Spleen (tissue), 7 donors: ENCODE data around the gene CRB3.
"Not testable (repeated sequence)": the region's sequence is repeated elsewhere in the genome, so short reads cannot be mapped to it uniquely, and the experiment has no call there.

Source experiments
- CTCF ChIP-seq, 11 experiments: fragments of 200-600 bp in 7 of 11; fragments of 450-650 bp in 4 of 11; sonication (generic) in 4 of 11; IDR thresholded peaks in 8 of 11; conservative IDR thresholded peaks in 3 of 11; 1 replicate in 7 of 11; 2 replicates in 4 of 11; pipeline versions ENCODE4 v1.4.0 to v1.8.0; 2016 to 2021; ENCODE audit warnings: antibody characterized with exemption in 11 of 11, inconsistent platforms in 4 of 11, mild to moderate bottlenecking in 1 of 11
- POLR2A ChIP-seq, 3 donors: fragments of 450-650 bp; IDR thresholded peaks; one replicate each; pipeline ENCODE4 v1.5.1; 2017; ENCODE audit warnings: antibody characterized with exemption in 3 of 3, mild to moderate bottlenecking in 1 of 3
- POLR2AphosphoS5 ChIP-seq, 3 donors: sonication (generic); formaldehyde crosslinking; IDR thresholded peaks; one replicate each; pipeline ENCODE4 v1.5.1; 2017; ENCODE audit warnings: antibody characterized with exemption in 3 of 3
- donor health status: DM: no; HTN: no; CAD: no; lungs with moderate emphysema.
- donor health status: DM: no; HTN: no; CAD: no.
- donor health status: DM: no; HTN: no; CAD: no.

- TF ChIP-seq CTCF (IDR thresholded peaks at IDR 0.05 in 8 of 11, conservative IDR thresholded peaks at IDR 0.05 in 3 of 11); POLR2A (IDR thresholded peaks at IDR 0.05); POLR2AphosphoS5 (IDR thresholded peaks at IDR 0.05): not testable (repeated sequence)
Measured at GRCh38 chr19:6428692-6429418, 35.2 kb upstream of the CRB3 start.
